Activated CD8-positive, alpha-beta T cell treated with anti-CD3 and anti-CD28 coated beads for 36 hours (primary cell): ENCODE results near the gene GJB3. TPM values are rescaled to one million over a fixed set of nuclear protein-coding genes. Genes with fewer than 3 reads are reported as not detected.

Experiments used
- ATAC-seq: fragments of 200-7000 bp; cut with Tn5 transposase; one replicate; pipeline ENCODE4 v1.10.0; 2021; ENCODE audit warnings: mild to moderate bottlenecking, moderate library complexity
- CTCF ChIA-PET: fragments of 350-600 bp; sonication (Branson Sonifier 250); formaldehyde crosslinking; loops from one replicate; lab custom pipeline; 2021; ENCODE audit warnings: antibody characterized with exemption; lab: Charles Lee
- POLR2A ChIA-PET: fragments of 350-600 bp; sonication (Branson Sonifier 250); formaldehyde crosslinking; loops from one replicate; lab custom pipeline; 2021; ENCODE audit warnings: antibody characterized with exemption; lab: Charles Lee
- DNase-seq: peaks from one replicate; pipeline ENCODE4 v3.0.0-alpha.2; 2020
- H3K27ac Mint-ChIP-seq: one replicate; pipeline ENCODE4 v1.8.0; 2021; ENCODE audit warnings: mild to moderate bottlenecking, mixed read lengths
- H3K27me3 Mint-ChIP-seq: one replicate; pipeline ENCODE4 v1.8.0; 2021; ENCODE audit warnings: mixed read lengths
- H3K36me3 Mint-ChIP-seq: one replicate; pipeline ENCODE4 v1.8.0; 2021; ENCODE audit warnings: low read depth, mixed read lengths
- H3K4me1 Mint-ChIP-seq: one replicate; pipeline ENCODE4 v1.8.0; 2021; ENCODE audit warnings: low read depth, mixed read lengths
- H3K4me3 Mint-ChIP-seq: one replicate; pipeline ENCODE4 v1.8.0; 2021; ENCODE audit warnings: mild to moderate bottlenecking, moderate library complexity, mixed read lengths
- H3K9me3 Mint-ChIP-seq: one replicate; pipeline ENCODE4 v1.8.0; 2021; ENCODE audit warnings: mixed read lengths
- CTCF ChIP-seq: fragments of 200-600 bp; IDR thresholded peaks from one replicate; pipeline ENCODE4 v1.8.0; 2022; ENCODE audit warnings: antibody characterized with exemption, mild to moderate bottlenecking
- intact Hi-C: fragments of 100-400 bp; cut with micrococcal nuclease; formaldehyde crosslinking; loops from one replicate; pipeline ENCODE4 v1.10.0; 2022
- total RNA-seq, 2 experiments: library from RNA; stranded (reverse); gene quantifications; one replicate each; pipeline ENCODE4 v1.2.3, GENCODE V29; 2021

GJB3 gene
- total RNA-seq, 2 experiments from 2014 or later: not detected

- intact Hi-C loops: no loop called here
- H3K27me3 Mint-ChIP-seq: no peaks in the 10 kb centered on the region
- no peaks in the 10 kb centered on the region for H3K4me1 Mint-ChIP-seq
- DNase-seq (no peak), ATAC-seq (no peak)
- no peak for TF ChIP-seq CTCF
- no peaks in the 10 kb centered on the region for H3K36me3 Mint-ChIP-seq
- ChIA-PET POLR2A (no interaction called here), CTCF (interaction anchor here (0.8 kb wide), 1 partner anchor 15 kb away, joined by 3 read pairs; no protein-coding TSS in a partner anchor)
- no peaks in the 10 kb centered on the region for H3K9me3 Mint-ChIP-seq
- no peak overlapping the region for H3K4me3 Mint-ChIP-seq
- H3K27ac Mint-ChIP-seq: no peak overlapping the region
Observed at GRCh38 chr1:34757386-34757785, 23.6 kb upstream of the GJB3 start.

- no peaks in the 10 kb centered on the region for H3K27me3 Mint-ChIP-seq
- H3K27ac Mint-ChIP-seq: no peak overlapping the region
- no peaks in the 10 kb centered on the region for H3K9me3 Mint-ChIP-seq
- no peak for TF ChIP-seq CTCF
- intact Hi-C loops: no loop called here
- no peak overlapping the region for H3K4me3 Mint-ChIP-seq
- ChIA-PET CTCF (interaction anchor here (0.7 to 1.4 kb wide), 2 partner anchors 16 to 94 kb away, joined by 4 to 6 read pairs; no protein-coding TSS in a partner anchor), POLR2A (interaction anchor here (1.0 kb wide), 1 partner anchor 1420 kb away, joined by 3 read pairs; no protein-coding TSS in a partner anchor)
- no peak for ATAC-seq
- H3K4me1 Mint-ChIP-seq: no peaks in the 10 kb centered on the region
- H3K36me3 Mint-ChIP-seq: no peaks in the 10 kb centered on the region
- no peak for DNase-seq
Observed at GRCh38 chr1:34758751-34759150, 22.3 kb upstream of the GJB3 start.

- ATAC-seq: no peak
- Mint-ChIP-seq H3K27ac (no peak within 1 kb of the TSS), H3K27me3 (no peaks in the 10 kb centered on the region), H3K4me1 (no peaks in the 10 kb centered on the region), H3K9me3 (no peaks in the 10 kb centered on the region), H3K4me3 (no peak within 1 kb of the TSS), H3K36me3 (no peaks in the 10 kb centered on the region)
- DNase-seq: no peak
- CTCF ChIA-PET: interaction anchor here (1.4 kb wide), 1 partner anchor 93 kb away, joined by 6 read pairs; no protein-coding TSS in a partner anchor
- POLR2A ChIA-PET: interaction anchor here (0.6 kb wide), 1 partner anchor 1049 kb away, joined by 3 read pairs; no protein-coding TSS in a partner anchor
- TF ChIP-seq CTCF: no peak
- intact Hi-C loops: no loop called here
Observed at GRCh38 chr1:34759503-34760357, 21.3 kb upstream of the GJB3 start, which contains the start of gene GJB4. Gene GJB4, plus strand, starts transcription at chr1:34759740. Its CDS starts 1,515 bp downstream, at chr1:34761255.

DNA sequence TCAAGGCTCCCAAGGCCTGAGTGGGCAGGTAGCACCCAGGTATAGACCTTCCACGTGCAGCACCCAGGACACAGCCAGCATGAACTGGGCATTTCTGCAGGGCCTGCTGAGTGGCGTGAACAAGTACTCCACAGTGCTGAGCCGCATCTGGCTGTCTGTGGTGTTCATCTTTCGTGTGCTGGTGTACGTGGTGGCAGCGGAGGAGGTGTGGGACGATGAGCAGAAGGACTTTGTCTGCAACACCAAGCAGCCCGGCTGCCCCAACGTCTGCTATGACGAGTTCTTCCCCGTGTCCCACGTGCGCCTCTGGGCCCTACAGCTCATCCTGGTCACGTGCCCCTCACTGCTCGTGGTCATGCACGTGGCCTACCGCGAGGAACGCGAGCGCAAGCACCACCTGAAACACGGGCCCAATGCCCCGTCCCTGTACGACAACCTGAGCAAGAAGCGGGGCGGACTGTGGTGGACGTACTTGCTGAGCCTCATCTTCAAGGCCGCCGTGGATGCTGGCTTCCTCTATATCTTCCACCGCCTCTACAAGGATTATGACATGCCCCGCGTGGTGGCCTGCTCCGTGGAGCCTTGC lies 19.7 kb upstream of the GJB3 start:
- Mint-ChIP-seq H3K4me3 (no peak overlapping the region), H3K27ac (no peak overlapping the region)

More for the DNA sequence above, 19.7 kb upstream of the GJB3 start:
- intact Hi-C loops: no loop called here
- DNase-seq: no peak
- ChIA-PET POLR2A (no interaction called here), CTCF (no interaction called here)
- no peak for TF ChIP-seq CTCF
- Mint-ChIP-seq H3K4me1 (no peaks in the 10 kb centered on the region), H3K27me3 (no peaks in the 10 kb centered on the region), H3K9me3 (no peaks in the 10 kb centered on the region), H3K36me3 (no peaks in the 10 kb centered on the region)
- no peak for ATAC-seq
